SK-N-SH (cell line): ENCODE data around the gene SRRD.

Experiments
- POLR2AphosphoS5 ChIP-seq: IDR thresholded peaks from 2 replicates; pipeline ENCODE4 v1.6.1; 2012; ENCODE audit warnings: low read depth, low read length
- RFX5 ChIP-seq: IDR thresholded peaks from 2 replicates; pipeline ENCODE4 v1.6.1; 2012; ENCODE audit warnings: mild to moderate bottlenecking, improper control_type of control experiment, low read length
- TAF1 ChIP-seq: IDR thresholded peaks from 2 replicates; pipeline ENCODE4 v1.6.1; 2012; ENCODE audit warnings: low read depth, mild to moderate bottlenecking, low read length, moderate library complexity, borderline replicate concordance
- YY1 ChIP-seq: IDR thresholded peaks from 2 replicates; pipeline ENCODE4 v1.4.0; 2012; ENCODE audit warnings: low read depth, mild to moderate bottlenecking
- TF ChIP-seq, protein P1 (sequence below): fragments of 200-600 bp; sonication (generic); IDR thresholded peaks from 2 replicates; pipeline ENCODE4 v1.6.1; 2017; ENCODE audit warnings: antibody characterized with exemption, mild to moderate bottlenecking, moderate library complexity
- TF ChIP-seq, protein P2 (sequence below): IDR thresholded peaks from 2 replicates; pipeline ENCODE4 v1.6.1; 2012; ENCODE audit warnings: mild to moderate bottlenecking, low read depth, low read length, moderate library complexity

DNA sequence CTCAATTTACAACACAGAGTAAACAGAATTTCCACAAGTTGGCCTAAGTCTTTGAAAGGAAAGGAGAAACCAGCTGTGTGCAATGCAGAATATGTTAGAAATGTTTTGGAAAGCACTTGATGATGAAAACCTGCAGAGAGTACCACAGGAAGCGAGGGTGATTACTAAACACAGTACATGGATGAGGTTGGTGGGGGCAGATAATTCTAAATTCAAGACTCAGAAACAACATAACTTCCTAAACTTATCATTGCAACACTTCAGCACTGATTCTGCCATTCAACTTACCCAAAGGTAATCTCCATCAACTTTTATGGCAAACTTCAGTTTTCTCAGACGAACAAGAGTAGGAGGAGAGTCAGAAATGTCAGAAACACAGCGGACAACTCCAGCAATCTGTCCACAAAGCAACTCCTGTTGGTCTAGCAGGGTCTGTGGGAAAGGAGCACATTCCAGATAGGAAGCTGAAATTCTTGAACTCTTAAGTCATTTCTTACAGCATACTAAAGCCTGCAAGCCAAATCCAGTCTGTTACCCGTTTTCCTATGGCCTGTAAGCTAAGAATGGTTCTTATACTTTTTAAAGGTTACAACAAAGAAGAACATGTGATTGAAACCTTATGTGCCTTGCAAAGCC, 6.9 kb upstream of the SRRD start:
- TF ChIP-seq, protein P1, sequence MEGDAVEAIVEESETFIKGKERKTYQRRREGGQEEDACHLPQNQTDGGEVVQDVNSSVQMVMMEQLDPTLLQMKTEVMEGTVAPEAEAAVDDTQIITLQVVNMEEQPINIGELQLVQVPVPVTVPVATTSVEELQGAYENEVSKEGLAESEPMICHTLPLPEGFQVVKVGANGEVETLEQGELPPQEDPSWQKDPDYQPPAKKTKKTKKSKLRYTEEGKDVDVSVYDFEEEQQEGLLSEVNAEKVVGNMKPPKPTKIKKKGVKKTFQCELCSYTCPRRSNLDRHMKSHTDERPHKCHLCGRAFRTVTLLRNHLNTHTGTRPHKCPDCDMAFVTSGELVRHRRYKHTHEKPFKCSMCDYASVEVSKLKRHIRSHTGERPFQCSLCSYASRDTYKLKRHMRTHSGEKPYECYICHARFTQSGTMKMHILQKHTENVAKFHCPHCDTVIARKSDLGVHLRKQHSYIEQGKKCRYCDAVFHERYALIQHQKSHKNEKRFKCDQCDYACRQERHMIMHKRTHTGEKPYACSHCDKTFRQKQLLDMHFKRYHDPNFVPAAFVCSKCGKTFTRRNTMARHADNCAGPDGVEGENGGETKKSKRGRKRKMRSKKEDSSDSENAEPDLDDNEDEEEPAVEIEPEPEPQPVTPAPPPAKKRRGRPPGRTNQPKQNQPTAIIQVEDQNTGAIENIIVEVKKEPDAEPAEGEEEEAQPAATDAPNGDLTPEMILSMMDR, result no peak
- TF ChIP-seq YY1 (no peak), POLR2AphosphoS5 (no peak), RFX5 (no peak), TAF1 (no peak)
- TF ChIP-seq, protein P2, sequence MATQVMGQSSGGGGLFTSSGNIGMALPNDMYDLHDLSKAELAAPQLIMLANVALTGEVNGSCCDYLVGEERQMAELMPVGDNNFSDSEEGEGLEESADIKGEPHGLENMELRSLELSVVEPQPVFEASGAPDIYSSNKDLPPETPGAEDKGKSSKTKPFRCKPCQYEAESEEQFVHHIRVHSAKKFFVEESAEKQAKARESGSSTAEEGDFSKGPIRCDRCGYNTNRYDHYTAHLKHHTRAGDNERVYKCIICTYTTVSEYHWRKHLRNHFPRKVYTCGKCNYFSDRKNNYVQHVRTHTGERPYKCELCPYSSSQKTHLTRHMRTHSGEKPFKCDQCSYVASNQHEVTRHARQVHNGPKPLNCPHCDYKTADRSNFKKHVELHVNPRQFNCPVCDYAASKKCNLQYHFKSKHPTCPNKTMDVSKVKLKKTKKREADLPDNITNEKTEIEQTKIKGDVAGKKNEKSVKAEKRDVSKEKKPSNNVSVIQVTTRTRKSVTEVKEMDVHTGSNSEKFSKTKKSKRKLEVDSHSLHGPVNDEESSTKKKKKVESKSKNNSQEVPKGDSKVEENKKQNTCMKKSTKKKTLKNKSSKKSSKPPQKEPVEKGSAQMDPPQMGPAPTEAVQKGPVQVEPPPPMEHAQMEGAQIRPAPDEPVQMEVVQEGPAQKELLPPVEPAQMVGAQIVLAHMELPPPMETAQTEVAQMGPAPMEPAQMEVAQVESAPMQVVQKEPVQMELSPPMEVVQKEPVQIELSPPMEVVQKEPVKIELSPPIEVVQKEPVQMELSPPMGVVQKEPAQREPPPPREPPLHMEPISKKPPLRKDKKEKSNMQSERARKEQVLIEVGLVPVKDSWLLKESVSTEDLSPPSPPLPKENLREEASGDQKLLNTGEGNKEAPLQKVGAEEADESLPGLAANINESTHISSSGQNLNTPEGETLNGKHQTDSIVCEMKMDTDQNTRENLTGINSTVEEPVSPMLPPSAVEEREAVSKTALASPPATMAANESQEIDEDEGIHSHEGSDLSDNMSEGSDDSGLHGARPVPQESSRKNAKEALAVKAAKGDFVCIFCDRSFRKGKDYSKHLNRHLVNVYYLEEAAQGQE, result no peak
